Measurements from ENCODE around the gene MYH9. TPM values are rescaled to one million over a fixed set of nuclear protein-coding genes. Genes with fewer than 3 reads are reported as not detected.
"Not testable (repeated sequence)": the region's sequence is repeated elsewhere in the genome, so short reads cannot be mapped to it uniquely, and the experiment has no call there.

Gene MYH9
- total and polyA plus RNA-seq, 4 donors: 170 to 1,890 (median 1,068) TPM

DNA sequence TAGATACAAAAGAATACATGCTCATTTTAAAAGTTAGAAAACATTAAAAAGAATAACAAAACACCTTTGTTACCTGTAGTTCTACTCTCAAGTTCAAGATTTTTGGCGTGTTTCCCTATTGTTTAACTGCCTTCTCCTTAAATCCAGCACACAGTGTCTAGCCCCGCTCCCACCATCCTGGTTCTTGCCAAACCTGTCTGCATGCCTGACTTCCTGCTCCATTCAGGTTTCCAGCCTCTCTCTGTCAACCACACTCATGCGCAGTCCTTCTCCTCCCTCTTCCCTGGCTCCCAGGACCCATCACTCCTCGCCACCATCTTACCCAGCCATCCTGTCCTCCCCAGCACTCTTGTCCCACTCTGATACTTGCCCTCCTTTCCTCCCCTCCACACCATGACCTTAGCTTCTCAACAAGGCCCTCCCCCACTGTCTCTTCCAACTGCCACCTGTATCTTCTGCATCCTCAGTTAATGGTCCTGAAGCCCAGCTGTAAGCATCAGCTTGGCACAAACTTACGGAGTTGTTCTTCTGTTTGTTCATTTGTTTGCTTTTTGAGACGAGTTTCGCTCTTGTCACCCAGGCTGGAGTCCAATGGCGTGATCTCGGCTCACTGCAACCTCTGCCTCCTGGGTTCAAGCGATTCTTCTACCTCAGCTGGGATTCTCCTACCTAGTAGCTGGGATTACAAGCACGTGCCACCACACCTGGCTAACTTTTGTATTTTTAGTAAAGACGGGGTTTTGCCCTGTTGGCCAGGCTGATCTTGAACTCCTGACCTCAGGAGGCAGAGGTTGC, 7.5 kb upstream of the MYH9 start:
- no peak overlapping the region for H3K4me3 ChIP-seq (ENCODE audit: low read length in 2 of 2)
- 77 to 87% methylated on average over 12 of the region's 12 CpGs for WGBS, 2 donors
- no peak for DNase-seq
- no peak overlapping the region for H3K27ac ChIP-seq (ENCODE audit: low read depth in 1 of 2, low read length in 2 of 2)
- no peaks in the 10 kb centered on the region for H3K36me3 ChIP-seq (ENCODE audit: control insufficient read depth in 1 of 2, insufficient read depth in 2 of 2, low read length in 1 of 2)
- no peaks in the 10 kb centered on the region for H3K27me3 ChIP-seq (ENCODE audit: control insufficient read depth in 1 of 2, insufficient read depth in 2 of 2, low read length in 1 of 2)
- ATAC-seq (ENCODE audit: low FRiP score): no peak
- intact Hi-C loops (cut with DNase I): loop anchor here in 1 of 2 donors (5.0 kb wide), 1 partner anchor 37 kb away; no protein-coding TSS in a partner anchor
- no peaks in the 10 kb centered on the region for H3K4me1 ChIP-seq (ENCODE audit: control insufficient read depth in 1 of 2, insufficient read depth in 2 of 2, low read length in 2 of 2)
- no peaks in the 10 kb centered on the region for H3K9me3 ChIP-seq (ENCODE audit: control insufficient read depth, low read length)

DNA sequence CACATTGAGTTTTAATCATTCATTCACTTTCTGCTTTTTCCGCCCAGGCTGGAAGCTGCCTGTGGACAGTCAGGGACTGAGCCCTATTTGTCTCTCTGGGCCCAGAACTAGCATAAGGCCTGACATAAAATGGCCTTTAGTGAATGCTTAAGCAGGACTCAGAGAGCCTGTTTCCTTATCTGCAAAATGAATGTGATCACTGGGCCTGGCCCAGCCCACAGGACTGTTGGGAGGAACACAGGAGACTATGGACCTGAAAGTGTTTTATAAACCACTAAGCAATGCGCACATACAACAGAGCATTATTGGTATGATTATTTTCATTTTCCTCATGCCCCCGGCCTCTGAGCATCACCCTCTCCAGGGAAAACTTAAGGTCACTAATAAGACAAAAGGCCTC, 3.9 kb upstream of the MYH9 start:
- no peak for ATAC-seq (ENCODE audit: low FRiP score)
- no peak overlapping the region for H3K4me3 ChIP-seq (ENCODE audit: low read length in 2 of 2)
- no peak overlapping the region for H3K27ac ChIP-seq (ENCODE audit: low read depth in 1 of 2, low read length in 2 of 2)
- intact Hi-C loops (cut with DNase I): no loop called here
- no peaks in the 10 kb centered on the region for H3K27me3 ChIP-seq (ENCODE audit: control insufficient read depth in 1 of 2, insufficient read depth in 2 of 2, low read length in 1 of 2)
- no peaks in the 10 kb centered on the region for H3K4me1 ChIP-seq (ENCODE audit: control insufficient read depth in 1 of 2, insufficient read depth in 2 of 2, low read length in 2 of 2)
- 93 to 97% methylated on average over 3 of the region's 3 CpGs for WGBS, 2 donors
- H3K36me3 ChIP-seq (ENCODE audit: control insufficient read depth in 1 of 2, insufficient read depth in 2 of 2, low read length in 1 of 2): no peaks in the 10 kb centered on the region
- DNase-seq: no peak
- H3K9me3 ChIP-seq (ENCODE audit: control insufficient read depth, low read length): no peaks in the 10 kb centered on the region

DNA sequence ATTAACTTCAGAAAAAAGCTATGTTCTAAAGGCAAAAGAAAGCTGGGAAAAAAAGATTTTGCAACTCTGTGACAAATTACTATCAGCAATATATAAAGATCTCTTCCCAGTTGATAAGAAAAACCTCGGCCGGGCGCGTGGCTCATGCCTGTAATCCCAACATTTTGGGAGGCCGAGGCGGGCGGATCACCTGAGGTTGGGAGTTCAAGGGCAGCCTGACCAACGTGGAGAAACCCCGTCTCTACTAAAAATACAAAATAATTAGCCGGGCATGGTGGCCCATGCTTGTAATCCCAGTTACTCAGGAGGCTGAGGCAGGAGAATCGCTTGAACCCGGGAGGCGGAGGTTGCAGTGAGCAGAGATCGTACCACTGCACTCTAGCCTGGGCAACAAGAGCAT, 1.4 kb upstream of the MYH9 start:
- H3K36me3 ChIP-seq (ENCODE audit: control insufficient read depth in 1 of 2, insufficient read depth in 2 of 2, low read length in 1 of 2); H3K27me3 ChIP-seq (ENCODE audit: control insufficient read depth in 1 of 2, insufficient read depth in 2 of 2, low read length in 1 of 2); ATAC-seq (ENCODE audit: low FRiP score); H3K4me1 ChIP-seq (ENCODE audit: control insufficient read depth in 1 of 2, insufficient read depth in 2 of 2, low read length in 2 of 2); H3K4me3 ChIP-seq (ENCODE audit: low read length in 2 of 2); H3K27ac ChIP-seq (ENCODE audit: low read depth in 1 of 2, low read length in 2 of 2); H3K9me3 ChIP-seq (ENCODE audit: control insufficient read depth, low read length); intact Hi-C loops (cut with DNase I); DNase-seq: not testable (repeated sequence)
- 84 to 85% methylated on average over 14 of the region's 14 CpGs for WGBS, 2 donors

DNA sequence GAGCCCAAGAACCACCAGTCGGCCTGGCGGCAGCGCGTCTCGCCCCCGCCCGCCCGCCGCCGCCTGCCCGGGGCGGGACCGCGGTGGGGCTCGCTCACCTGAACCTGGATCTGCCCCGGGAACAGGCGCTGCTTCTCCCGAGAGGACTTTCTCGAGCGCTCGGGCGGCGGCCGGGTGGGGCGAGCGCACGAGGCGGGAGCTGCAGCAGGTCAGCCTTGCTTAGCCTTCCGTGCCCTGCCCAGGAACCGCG, 133 bp downstream of the MYH9 start:
- Histone ChIP-seq H3K27me3 (ENCODE audit: control insufficient read depth in 1 of 2, insufficient read depth in 2 of 2, low read length in 1 of 2) (no peaks in the 10 kb centered on the region), H3K36me3 (ENCODE audit: control insufficient read depth in 1 of 2, insufficient read depth in 2 of 2, low read length in 1 of 2) (no peaks in the 10 kb centered on the region), H3K27ac (ENCODE audit: low read depth in 1 of 2, low read length in 2 of 2) (peak overlapping the region; percentile 81 to 84), H3K4me1 (ENCODE audit: control insufficient read depth in 1 of 2, insufficient read depth in 2 of 2, low read length in 2 of 2) (no peaks in the 10 kb centered on the region), H3K4me3 (ENCODE audit: low read length in 2 of 2) (peak overlapping the region; percentile 60 to 95), H3K9me3 (ENCODE audit: control insufficient read depth, low read length) (no peaks in the 10 kb centered on the region)
- ATAC-seq (ENCODE audit: low FRiP score) (no peak), DNase-seq (no peak)
- 0% methylated on average over 3 to 31 of the region's 31 CpGs for WGBS, 2 donors
- intact Hi-C loops (cut with DNase I): loop anchor here (2.0 kb wide), 3 partner anchors 57 to 77 kb away; no protein-coding TSS in a partner anchor

DNA sequence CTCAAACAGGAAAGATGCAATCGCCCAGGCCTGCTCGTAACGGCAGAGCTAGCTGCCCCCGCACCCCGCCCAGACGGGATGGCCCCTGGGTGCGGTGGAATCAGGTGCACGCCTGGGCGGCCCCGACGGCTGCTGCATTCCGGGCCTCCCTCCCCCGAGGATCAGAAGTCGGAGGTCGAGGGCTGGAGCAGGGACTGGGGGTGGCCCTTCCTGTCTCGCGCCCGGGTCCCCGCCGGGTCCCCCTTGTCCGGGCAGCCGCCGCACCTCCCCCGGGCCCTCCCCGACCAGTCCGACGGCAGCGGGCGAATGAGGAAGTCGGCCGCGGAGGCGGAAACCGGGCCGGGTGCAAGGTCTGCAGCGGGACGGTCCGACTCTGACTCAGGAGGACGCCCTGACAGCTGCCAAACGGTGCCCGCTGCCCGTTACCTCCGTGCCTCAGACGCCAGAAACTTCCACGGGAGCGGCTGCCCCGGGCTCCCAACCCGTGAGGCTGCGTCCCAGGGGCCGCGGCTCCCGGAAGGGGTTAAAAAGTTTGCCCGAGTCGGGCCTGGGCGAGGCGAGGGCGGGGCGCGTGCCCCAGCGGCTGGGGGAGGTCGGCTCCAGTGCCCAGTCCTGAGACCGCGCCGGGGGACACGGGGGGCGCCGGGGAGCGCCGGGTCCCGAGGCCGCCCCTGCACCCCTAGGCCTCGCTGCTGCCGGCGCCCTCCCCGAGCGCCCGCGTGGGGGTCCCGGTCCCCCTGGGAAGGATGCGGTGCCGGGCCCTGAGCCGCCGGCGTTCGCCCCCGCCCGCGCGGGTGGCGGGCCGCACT, 663 bp downstream of the MYH9 start:
- ATAC-seq (ENCODE audit: low FRiP score) (peak; percentile 19), DNase-seq (peak; percentile 89 to 90)
- intact Hi-C loops (cut with DNase I): loop anchor here (2.0 kb wide), 3 partner anchors 56 to 78 kb away; no protein-coding TSS in a partner anchor
- Histone ChIP-seq H3K27ac (ENCODE audit: low read depth in 1 of 2, low read length in 2 of 2) (peak overlapping the region; percentile 81 to 84), H3K4me3 (ENCODE audit: low read length in 2 of 2) (peak overlapping the region; percentile 60 to 95), H3K9me3 (ENCODE audit: control insufficient read depth, low read length) (no peaks in the 10 kb centered on the region), H3K4me1 (ENCODE audit: control insufficient read depth in 1 of 2, insufficient read depth in 2 of 2, low read length in 2 of 2) (no peaks in the 10 kb centered on the region), H3K36me3 (ENCODE audit: control insufficient read depth in 1 of 2, insufficient read depth in 2 of 2, low read length in 1 of 2) (no peaks in the 10 kb centered on the region), H3K27me3 (ENCODE audit: control insufficient read depth in 1 of 2, insufficient read depth in 2 of 2, low read length in 1 of 2) (no peaks in the 10 kb centered on the region)
- WGBS, 2 donors: 1% methylated on average over 61 to 91 of the region's 91 CpGs

DNA sequence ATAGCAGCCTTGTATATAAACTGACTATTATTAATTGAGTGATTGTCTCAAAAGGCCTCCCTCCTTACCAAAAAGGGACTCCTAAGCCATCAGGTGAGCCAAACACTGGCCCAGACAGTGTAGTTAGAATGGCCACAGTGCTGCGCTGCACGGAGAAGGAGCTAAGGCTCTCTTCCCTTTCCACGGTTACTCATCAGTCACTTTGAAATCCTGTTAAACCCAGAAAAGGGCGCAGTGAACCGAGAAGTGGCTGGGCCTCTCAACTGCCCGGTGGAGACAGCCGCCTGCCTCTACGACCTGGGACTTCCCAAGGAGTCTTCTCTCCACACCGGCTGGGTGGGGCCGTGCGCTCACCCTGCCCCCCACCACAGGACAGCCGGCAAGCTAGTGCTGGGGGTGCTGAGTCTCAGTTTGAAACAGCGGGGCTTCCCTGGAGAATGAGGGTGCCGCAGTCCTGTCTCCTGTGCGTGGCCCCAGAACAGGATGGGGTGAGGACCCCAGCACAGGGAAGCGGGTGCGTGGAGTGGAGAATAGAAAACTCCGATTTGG, 1.3 kb downstream of the MYH9 start:
- Histone ChIP-seq H3K36me3 (ENCODE audit: control insufficient read depth in 1 of 2, insufficient read depth in 2 of 2, low read length in 1 of 2) (no peaks in the 10 kb centered on the region), H3K9me3 (ENCODE audit: control insufficient read depth, low read length) (no peaks in the 10 kb centered on the region), H3K27me3 (ENCODE audit: control insufficient read depth in 1 of 2, insufficient read depth in 2 of 2, low read length in 1 of 2) (no peaks in the 10 kb centered on the region), H3K4me3 (ENCODE audit: low read length in 2 of 2) (peak overlapping the region; percentile 60 to 95), H3K27ac (ENCODE audit: low read depth in 1 of 2, low read length in 2 of 2) (peak overlapping the region; percentile 81 to 84), H3K4me1 (ENCODE audit: control insufficient read depth in 1 of 2, insufficient read depth in 2 of 2, low read length in 2 of 2) (no peaks in the 10 kb centered on the region)
- DNase-seq (peak; percentile 69 to 80), ATAC-seq (ENCODE audit: low FRiP score) (peak; percentile 2)
- 0 to 1% methylated on average over 18 of the region's 18 CpGs for WGBS, 2 donors
- intact Hi-C loops (cut with DNase I): loop anchor here (2.0 kb wide), 3 partner anchors 56 to 78 kb away; no protein-coding TSS in a partner anchor

DNA sequence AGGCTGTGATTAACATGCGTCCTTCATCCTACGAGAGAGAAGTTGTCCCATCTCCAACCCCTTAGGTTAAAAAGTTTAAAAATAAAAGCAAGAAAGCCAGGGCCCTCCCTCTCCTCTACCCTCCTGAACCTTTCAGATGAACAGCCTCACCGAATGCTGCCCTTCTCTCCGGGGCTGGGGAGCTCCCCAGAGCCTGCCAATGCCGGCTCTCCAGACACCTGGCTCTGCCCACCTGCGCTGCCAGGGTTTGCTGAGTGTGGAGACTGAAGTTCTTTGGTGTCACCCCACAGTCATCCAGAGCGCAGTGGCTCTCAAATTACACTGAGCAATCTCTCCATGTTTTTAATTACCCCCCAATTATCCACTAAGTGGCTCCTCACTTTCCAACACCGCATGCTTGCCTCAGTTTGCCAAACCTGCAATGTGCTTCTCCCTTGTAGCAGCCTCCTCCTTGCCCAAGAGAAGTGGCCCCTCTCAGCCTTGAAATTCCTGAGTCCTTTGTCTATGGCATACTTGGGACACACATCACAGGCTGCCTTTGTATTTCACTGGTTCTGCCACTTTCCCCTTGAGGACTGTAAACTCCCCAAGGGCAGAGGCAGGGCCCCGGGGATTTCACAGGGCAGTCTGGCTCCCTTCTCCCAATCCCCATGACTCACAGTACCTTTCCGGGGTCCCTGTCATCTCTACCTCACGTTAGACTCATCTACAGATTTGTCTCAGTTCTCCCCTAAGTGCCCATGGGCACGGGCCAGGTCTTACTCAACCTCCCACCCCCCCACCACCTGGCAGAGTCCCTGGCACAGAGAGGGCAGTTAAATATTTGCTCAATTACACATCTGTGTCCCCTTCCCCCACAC, 2.0 kb downstream of the MYH9 start:
- Histone ChIP-seq H3K27ac (ENCODE audit: low read depth in 1 of 2, low read length in 2 of 2) (peak overlapping the region; percentile 84 to 96), H3K27me3 (ENCODE audit: control insufficient read depth in 1 of 2, insufficient read depth in 2 of 2, low read length in 1 of 2) (no peaks in the 10 kb centered on the region), H3K36me3 (ENCODE audit: control insufficient read depth in 1 of 2, insufficient read depth in 2 of 2, low read length in 1 of 2) (no peaks in the 10 kb centered on the region), H3K4me1 (ENCODE audit: control insufficient read depth in 1 of 2, insufficient read depth in 2 of 2, low read length in 2 of 2) (no peaks in the 10 kb centered on the region), H3K4me3 (ENCODE audit: low read length in 2 of 2) (peak overlapping the region; percentile 60 to 95), H3K9me3 (ENCODE audit: control insufficient read depth, low read length) (no peaks in the 10 kb centered on the region)
- peak; percentile 68 to 88 for DNase-seq
- 0 to 1% methylated on average over 12 of the region's 12 CpGs for WGBS, 2 donors
- intact Hi-C loops (cut with DNase I): loop anchor here (2.0 kb wide), 4 partner anchors 55 to 79 kb away; no protein-coding TSS in a partner anchor
- peak; percentile 4 for ATAC-seq (ENCODE audit: low FRiP score)

All from aorta (tissue), 5 donors.